Ishikawa (cell line): ENCODE measurements around the gene CA14.

Experiments used
- CEBPB ChIP-seq: IDR thresholded peaks from 2 replicates; pipeline ENCODE4 v1.6.1; 2012
- CREB1 ChIP-seq: IDR thresholded peaks from 2 replicates; pipeline ENCODE4 v1.6.1; 2012; ENCODE audit warnings: low read depth
- EGR1 ChIP-seq: IDR thresholded peaks from 2 replicates; pipeline ENCODE4 v1.6.1; 2012
- EP300 ChIP-seq: IDR thresholded peaks from 2 replicates; pipeline ENCODE4 v1.6.1; 2012; ENCODE audit warnings: borderline replicate concordance
- FOXM1 ChIP-seq: IDR thresholded peaks from 2 replicates; pipeline ENCODE4 v1.6.1; 2012; ENCODE audit warnings: low read depth, borderline replicate concordance
- NFIC ChIP-seq: IDR thresholded peaks from 2 replicates; pipeline ENCODE4 v1.6.1; 2012
- RAD21 ChIP-seq: IDR thresholded peaks from 2 replicates; pipeline ENCODE4 v1.6.1; 2012; ENCODE audit warnings: low read depth
- TAF1 ChIP-seq: IDR thresholded peaks from 2 replicates; pipeline ENCODE4 v1.6.1; 2012; ENCODE audit warnings: low read depth, mild to moderate bottlenecking
- TCF12 ChIP-seq: IDR thresholded peaks from 2 replicates; pipeline ENCODE4 v1.6.1; 2012; ENCODE audit warnings: low read depth
- TEAD4 ChIP-seq: IDR thresholded peaks from 2 replicates; pipeline ENCODE4 v1.6.1; 2012
- YY1 ChIP-seq: IDR thresholded peaks from 2 replicates; pipeline ENCODE4 v1.6.1; 2012; ENCODE audit warnings: low read depth
- ZBTB7A ChIP-seq: IDR thresholded peaks from 2 replicates; pipeline ENCODE4 v1.6.1; 2012; ENCODE audit warnings: low read depth
- TF ChIP-seq, protein P1 (sequence below): IDR thresholded peaks from 2 replicates; pipeline ENCODE4 v1.6.1; 2012
- TF ChIP-seq, protein P2 (sequence below): IDR thresholded peaks from 2 replicates; pipeline ENCODE4 v1.6.1; 2012; ENCODE audit warnings: low read depth, mild to moderate bottlenecking
- TF ChIP-seq, protein P3 (sequence below): IDR thresholded peaks from 2 replicates; pipeline ENCODE4 v1.6.1; 2012

CA14 gene

GRCh38 chr1:150262388-150263320, 5.1 kb downstream of the CA14 start:
- TF ChIP-seq, protein P1, sequence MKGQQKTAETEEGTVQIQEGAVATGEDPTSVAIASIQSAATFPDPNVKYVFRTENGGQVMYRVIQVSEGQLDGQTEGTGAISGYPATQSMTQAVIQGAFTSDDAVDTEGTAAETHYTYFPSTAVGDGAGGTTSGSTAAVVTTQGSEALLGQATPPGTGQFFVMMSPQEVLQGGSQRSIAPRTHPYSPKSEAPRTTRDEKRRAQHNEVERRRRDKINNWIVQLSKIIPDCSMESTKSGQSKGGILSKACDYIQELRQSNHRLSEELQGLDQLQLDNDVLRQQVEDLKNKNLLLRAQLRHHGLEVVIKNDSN = no peak
- TF ChIP-seq RAD21 (no peak), TCF12 (no peak)
- TF ChIP-seq, protein P2, sequence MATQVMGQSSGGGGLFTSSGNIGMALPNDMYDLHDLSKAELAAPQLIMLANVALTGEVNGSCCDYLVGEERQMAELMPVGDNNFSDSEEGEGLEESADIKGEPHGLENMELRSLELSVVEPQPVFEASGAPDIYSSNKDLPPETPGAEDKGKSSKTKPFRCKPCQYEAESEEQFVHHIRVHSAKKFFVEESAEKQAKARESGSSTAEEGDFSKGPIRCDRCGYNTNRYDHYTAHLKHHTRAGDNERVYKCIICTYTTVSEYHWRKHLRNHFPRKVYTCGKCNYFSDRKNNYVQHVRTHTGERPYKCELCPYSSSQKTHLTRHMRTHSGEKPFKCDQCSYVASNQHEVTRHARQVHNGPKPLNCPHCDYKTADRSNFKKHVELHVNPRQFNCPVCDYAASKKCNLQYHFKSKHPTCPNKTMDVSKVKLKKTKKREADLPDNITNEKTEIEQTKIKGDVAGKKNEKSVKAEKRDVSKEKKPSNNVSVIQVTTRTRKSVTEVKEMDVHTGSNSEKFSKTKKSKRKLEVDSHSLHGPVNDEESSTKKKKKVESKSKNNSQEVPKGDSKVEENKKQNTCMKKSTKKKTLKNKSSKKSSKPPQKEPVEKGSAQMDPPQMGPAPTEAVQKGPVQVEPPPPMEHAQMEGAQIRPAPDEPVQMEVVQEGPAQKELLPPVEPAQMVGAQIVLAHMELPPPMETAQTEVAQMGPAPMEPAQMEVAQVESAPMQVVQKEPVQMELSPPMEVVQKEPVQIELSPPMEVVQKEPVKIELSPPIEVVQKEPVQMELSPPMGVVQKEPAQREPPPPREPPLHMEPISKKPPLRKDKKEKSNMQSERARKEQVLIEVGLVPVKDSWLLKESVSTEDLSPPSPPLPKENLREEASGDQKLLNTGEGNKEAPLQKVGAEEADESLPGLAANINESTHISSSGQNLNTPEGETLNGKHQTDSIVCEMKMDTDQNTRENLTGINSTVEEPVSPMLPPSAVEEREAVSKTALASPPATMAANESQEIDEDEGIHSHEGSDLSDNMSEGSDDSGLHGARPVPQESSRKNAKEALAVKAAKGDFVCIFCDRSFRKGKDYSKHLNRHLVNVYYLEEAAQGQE = no peak

DNA sequence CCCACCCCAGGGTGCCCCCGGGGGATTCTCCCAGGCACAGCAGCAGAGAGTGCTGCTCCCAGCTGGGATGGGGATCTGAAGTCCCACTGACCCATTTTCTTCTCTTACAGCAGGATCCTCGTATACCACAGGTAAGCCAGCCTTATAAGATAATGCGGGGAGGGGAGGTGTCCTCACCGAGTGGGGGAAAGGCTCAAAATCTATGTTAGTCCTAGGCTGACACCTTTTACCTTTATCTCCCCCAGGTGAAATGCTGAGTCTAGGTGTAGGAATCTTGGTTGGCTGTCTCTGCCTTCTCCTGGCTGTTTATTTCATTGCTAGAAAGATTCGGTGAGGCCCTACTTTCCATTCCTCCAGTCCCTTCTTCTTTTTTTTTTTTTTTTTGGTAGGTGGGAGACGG, 6.0 kb downstream of the CA14 start:
- TF ChIP-seq RAD21 (no peak), CREB1 (no peak), FOXM1 (no peak), EP300 (no peak), CEBPB (no peak), YY1 (no peak), TCF12 (no peak), NFIC (no peak), EGR1 (no peak), ZBTB7A (no peak), TEAD4 (no peak), TAF1 (no peak)
- TF ChIP-seq, protein P1 = no peak
- TF ChIP-seq, protein P2 = no peak
- TF ChIP-seq, protein P3, sequence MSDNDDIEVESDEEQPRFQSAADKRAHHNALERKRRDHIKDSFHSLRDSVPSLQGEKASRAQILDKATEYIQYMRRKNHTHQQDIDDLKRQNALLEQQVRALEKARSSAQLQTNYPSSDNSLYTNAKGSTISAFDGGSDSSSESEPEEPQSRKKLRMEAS = no peak

DNA sequence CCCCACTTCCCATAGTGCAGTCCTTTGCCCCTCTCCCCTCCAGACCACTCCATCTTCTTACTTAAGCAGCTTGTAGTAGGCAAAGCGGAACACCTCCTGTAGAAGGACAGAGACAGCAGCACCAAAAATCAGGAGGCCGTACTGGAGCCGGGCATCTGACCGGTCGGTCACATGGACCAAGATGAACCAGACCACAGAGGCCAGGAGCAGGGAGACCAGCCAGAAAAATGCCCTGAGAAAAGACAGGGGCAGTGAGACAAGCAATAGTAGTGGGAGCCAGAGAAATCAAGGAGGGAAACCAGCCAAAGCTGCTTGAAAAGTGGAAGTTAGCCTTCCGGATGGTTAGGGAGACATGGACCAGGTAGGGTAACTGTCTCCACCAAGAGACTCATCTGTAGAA, 10.3 kb downstream of the CA14 start:
- TF ChIP-seq TEAD4 (no peak), NFIC (no peak), TCF12 (no peak), CEBPB (no peak), FOXM1 (no peak), EGR1 (no peak), TAF1 (no peak), ZBTB7A (no peak), EP300 (no peak), YY1 (no peak), RAD21 (no peak)
- TF ChIP-seq, protein P3 = no peak
- TF ChIP-seq, protein P1 = no peak
- TF ChIP-seq, protein P2 = no peak

- no peak; the same call in 1 of the 2 replicates for TF ChIP-seq TAF1
- TF ChIP-seq EGR1 = no peak
- TF ChIP-seq EP300 = no peak
- TF ChIP-seq ZBTB7A = no peak
- no peak for TF ChIP-seq RAD21
- no peak for TF ChIP-seq TEAD4
- TF ChIP-seq YY1 = no peak
- TF ChIP-seq, protein P1 = no peak
- TF ChIP-seq, protein P3 = no peak
- no peak for TF ChIP-seq TCF12
- TF ChIP-seq CREB1 = no peak
- TF ChIP-seq FOXM1 = no peak
- TF ChIP-seq, protein P2 = no peak
- TF ChIP-seq CEBPB = no peak
- no peak for TF ChIP-seq NFIC
Measured at GRCh38 chr1:150268340-150268704, 10.7 kb downstream of the CA14 start.
